ENCODE measurements around the gene LRRC25. TPM values are rescaled to one million over a fixed set of nuclear protein-coding genes. Genes with fewer than 3 reads are reported as not detected.

The LRRC25 gene
- total and polyA plus RNA-seq, 9 donors = 1.4 to 9.2 (median 2.4) TPM

DNA sequence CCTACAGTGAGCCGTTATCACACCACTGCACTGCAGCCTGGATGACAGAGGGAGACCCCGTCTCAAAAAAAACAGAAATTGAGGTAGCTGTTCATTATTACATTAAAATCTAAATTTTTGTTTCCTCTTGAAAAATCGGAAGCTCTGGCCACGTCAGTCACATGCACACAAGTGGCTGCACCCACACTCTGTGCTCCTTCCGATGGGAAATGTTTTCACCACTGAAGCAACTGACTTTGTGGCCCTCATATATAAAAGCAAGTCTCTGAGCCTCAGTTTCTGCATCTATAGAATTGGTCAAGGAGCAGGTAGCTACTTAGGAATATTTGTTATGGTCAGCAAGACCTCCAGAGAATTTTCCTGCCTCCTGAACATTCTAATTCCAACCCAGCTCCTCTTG, 4.5 kb downstream of the LRRC25 start:
- Histone ChIP-seq H3K27ac (peak overlapping the region in 1 of 2 donors; percentile 12), H3K4me3 (no peak overlapping the region), H3K36me3 (no peaks in the 10 kb centered on the region), H3K27me3 (no peaks in the 10 kb centered on the region), H3K4me1 (ENCODE audit: insufficient read depth) (peaks cover 21% of the 10 kb centered on the region), H3K9me3 (no peaks in the 10 kb centered on the region)
- intact Hi-C loops (cut with DNase I) = loop anchor here in 1 of 4 donors (5.0 kb wide), 1 partner anchor 46 kb away; no protein-coding TSS in a partner anchor
- DNase-seq = no peak
- WGBS, 3 donors = 78 to 81% (median 80%) methylated on average over 5 of the region's 5 CpGs
- no peak for TF ChIP-seq POLR2A (IDR thresholded peaks at IDR 0.05)
- TF ChIP-seq, protein P1, sequence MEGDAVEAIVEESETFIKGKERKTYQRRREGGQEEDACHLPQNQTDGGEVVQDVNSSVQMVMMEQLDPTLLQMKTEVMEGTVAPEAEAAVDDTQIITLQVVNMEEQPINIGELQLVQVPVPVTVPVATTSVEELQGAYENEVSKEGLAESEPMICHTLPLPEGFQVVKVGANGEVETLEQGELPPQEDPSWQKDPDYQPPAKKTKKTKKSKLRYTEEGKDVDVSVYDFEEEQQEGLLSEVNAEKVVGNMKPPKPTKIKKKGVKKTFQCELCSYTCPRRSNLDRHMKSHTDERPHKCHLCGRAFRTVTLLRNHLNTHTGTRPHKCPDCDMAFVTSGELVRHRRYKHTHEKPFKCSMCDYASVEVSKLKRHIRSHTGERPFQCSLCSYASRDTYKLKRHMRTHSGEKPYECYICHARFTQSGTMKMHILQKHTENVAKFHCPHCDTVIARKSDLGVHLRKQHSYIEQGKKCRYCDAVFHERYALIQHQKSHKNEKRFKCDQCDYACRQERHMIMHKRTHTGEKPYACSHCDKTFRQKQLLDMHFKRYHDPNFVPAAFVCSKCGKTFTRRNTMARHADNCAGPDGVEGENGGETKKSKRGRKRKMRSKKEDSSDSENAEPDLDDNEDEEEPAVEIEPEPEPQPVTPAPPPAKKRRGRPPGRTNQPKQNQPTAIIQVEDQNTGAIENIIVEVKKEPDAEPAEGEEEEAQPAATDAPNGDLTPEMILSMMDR (IDR thresholded peaks at IDR 0.05) = no peak
- no peak for TF ChIP-seq EP300 (IDR thresholded peaks at IDR 0.05)

DNA sequence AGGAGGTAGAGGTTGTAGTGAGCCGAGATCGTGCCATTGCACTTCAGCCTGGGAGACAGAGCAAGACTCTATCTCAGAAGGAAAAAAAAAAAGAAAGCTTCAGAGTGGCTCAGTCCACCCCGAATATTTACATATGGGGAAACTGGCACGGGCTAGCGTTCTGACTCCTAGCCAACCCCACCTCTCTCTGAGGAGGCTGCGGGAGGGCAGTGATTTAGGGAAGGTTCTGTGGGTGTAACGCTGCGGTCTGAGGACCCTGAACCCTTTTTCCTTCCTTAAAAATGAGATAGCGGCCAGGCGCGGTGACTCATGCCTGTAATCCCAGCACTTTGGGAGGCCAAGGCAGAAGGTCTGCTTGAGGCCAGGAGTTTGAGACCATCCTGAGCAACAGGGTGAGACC, 5.0 kb downstream of the LRRC25 start:
- H3K4me1 ChIP-seq (ENCODE audit: insufficient read depth) = peaks cover 19% of the 10 kb centered on the region
- no peaks in the 10 kb centered on the region for H3K36me3 ChIP-seq
- H3K9me3 ChIP-seq = no peaks in the 10 kb centered on the region
- WGBS, 3 donors = 40% methylated on average over 11 of the region's 11 CpGs
- no peak overlapping the region for H3K4me3 ChIP-seq
- no peak for TF ChIP-seq POLR2A (IDR thresholded peaks at IDR 0.05)
- TF ChIP-seq EP300 (IDR thresholded peaks at IDR 0.05) = no peak
- TF ChIP-seq, protein P1 (IDR thresholded peaks at IDR 0.05) = no peak
- intact Hi-C loops (cut with DNase I) = loop anchor here in 1 of 4 donors (5.0 kb wide), 1 partner anchor 45 kb away; no protein-coding TSS in a partner anchor
- H3K27me3 ChIP-seq = no peaks in the 10 kb centered on the region
- H3K27ac ChIP-seq = peak overlapping the region in 1 of 2 donors; percentile 12
- DNase-seq = peak; percentile 34 to 72 (median 51)

DNA sequence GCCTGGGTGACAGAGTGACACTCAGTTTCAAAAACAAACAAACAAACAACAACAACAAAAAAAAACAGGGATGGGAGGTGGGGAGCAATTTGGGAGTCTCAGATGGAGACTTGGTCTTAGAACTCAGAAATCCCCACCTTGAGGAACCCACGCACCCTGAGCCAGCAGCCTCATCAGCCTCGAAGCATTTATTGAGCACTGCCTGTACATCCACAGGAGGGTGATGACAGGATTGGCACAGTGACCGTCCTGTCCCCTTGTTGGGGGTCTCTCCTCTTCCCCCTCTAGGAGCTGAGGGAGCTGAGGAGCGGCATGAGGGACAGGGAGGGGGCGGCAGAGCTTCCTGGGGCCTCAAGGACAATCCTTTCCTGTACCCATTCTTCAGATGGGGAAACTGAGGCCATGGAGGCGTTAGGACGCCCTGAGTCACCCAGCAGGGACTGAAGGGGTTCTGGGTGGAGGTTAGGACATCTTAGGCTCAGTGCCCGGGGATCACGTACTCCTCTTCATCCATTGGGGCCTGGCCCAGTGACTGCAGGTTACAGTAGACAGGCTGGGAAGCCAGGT, 5.8 kb downstream of the LRRC25 start:
- DNase-seq = no peak
- Histone ChIP-seq H3K4me1 (ENCODE audit: insufficient read depth) (peaks cover 11% of the 10 kb centered on the region), H3K27ac (no peak overlapping the region), H3K9me3 (no peaks in the 10 kb centered on the region), H3K27me3 (no peaks in the 10 kb centered on the region), H3K4me3 (no peak overlapping the region), H3K36me3 (no peaks in the 10 kb centered on the region)
- TF ChIP-seq, protein P1 (IDR thresholded peaks at IDR 0.05) = no peak
- no peak for TF ChIP-seq POLR2A (IDR thresholded peaks at IDR 0.05)
- intact Hi-C loops (cut with DNase I) = loop anchor here in 1 of 4 donors (5.0 kb wide), 1 partner anchor 44 kb away; no protein-coding TSS in a partner anchor
- WGBS, 3 donors = 63 to 83% (median 82%) methylated on average over 9 of the region's 9 CpGs

DNA sequence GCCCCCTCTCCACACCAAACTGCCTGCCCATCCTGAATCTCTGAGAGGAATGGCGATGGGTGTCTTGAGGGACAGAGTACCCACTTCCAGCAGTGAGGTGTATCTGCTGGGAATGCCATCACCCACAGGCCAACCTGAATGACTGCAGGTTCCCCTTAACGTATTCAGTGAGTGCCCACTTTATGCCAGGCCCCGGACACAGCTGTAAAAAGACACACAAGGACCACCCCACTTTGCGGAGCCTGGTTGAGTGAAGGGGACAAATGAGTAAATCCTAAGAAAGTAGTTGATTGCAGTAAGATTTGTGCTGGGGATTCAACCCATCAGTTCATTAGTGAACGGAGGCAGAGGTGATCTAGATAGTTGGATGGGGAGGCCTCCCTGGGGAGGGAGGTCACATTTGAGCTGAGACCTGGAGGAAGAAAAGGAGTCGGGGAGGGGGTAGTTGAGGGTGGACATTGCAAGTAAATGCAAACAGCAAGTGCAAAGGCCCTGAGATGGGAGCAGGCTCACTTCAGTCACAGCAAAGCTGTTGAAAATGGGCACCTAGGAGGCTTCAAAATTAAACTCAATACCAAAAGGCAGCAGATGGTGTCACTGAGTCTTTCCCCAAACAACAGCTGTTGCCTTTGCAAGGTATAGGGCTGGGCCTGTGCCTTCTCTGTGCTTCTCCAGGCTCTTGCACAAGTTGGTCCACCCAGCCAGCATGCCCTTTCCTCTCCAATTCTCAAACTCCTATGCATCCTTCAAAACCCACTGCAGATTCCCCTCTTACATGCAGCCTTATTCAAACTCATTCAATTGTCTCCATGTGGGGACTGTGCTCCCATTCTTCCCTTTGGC, 7.1 kb downstream of the LRRC25 start:
- TF ChIP-seq EP300 (IDR thresholded peaks at IDR 0.05) = no peak
- no peak for TF ChIP-seq POLR2A (IDR thresholded peaks at IDR 0.05)
- Histone ChIP-seq H3K4me3 (no peak overlapping the region), H3K27ac (no peak overlapping the region), H3K4me1 (ENCODE audit: insufficient read depth) (peaks cover 7% of the 10 kb centered on the region), H3K9me3 (no peaks in the 10 kb centered on the region), H3K36me3 (no peaks in the 10 kb centered on the region), H3K27me3 (no peaks in the 10 kb centered on the region)
- 79 to 90% (median 82%) methylated on average over 6 of the region's 6 CpGs for WGBS, 3 donors
- intact Hi-C loops (cut with DNase I) = loop anchor here in 1 of 4 donors (5.0 kb wide), 1 partner anchor 43 kb away; no protein-coding TSS in a partner anchor
- no peak for DNase-seq

DNA sequence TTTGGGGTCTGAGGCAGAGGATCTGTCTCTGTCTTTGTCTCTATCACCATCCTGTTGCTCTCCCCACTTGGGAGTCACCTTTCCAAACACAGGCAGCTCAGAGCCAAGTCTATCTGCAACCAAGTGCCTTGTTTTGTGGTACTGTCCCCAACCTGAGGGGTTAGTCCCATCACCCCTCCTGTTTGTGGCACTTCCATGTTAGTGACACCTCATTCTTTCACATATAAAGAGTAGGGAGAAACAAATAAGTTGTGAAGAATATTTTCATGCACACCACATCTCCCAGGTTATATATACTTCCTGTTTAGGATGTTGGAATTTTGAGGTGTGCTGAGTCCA, 7.7 kb downstream of the LRRC25 start:
- H3K4me3 ChIP-seq = no peak overlapping the region
- no peak for TF ChIP-seq EP300 (IDR thresholded peaks at IDR 0.05)
- TF ChIP-seq POLR2A (IDR thresholded peaks at IDR 0.05) = no peak
- TF ChIP-seq, protein P1 (IDR thresholded peaks at IDR 0.05) = no peak
- H3K36me3 ChIP-seq = no peaks in the 10 kb centered on the region
- H3K4me1 ChIP-seq (ENCODE audit: insufficient read depth) = peaks cover 7% of the 10 kb centered on the region
- DNase-seq = no peak
- intact Hi-C loops (cut with DNase I) = loop anchor here in 2 of 4 donors (5.0 kb wide), 2 partner anchors 37 to 42 kb away; no protein-coding TSS in a partner anchor
- no peaks in the 10 kb centered on the region for H3K27me3 ChIP-seq
- H3K27ac ChIP-seq = no peak overlapping the region
- no peaks in the 10 kb centered on the region for H3K9me3 ChIP-seq
